IMR-90 (cell line): ENCODE results near the gene CEP95. TPM values are rescaled to one million over a fixed set of nuclear protein-coding genes. Genes with fewer than 3 reads are reported as not detected.

Experiments
- ATAC-seq: fragments of 200-7000 bp; cut with Tn5 transposase; 2 replicates; pipeline ENCODE4 v1.9.1; 2020; ENCODE audit warnings: low read depth, mild to moderate bottlenecking, moderate library complexity
- BruUV-seq: library from RNA; stranded (reverse); fragments of 400-500 nt; replicated peaks from 2 replicates; lab custom pipeline; 2021; lab: Mats Ljungman, UMichigan
- CTCF ChIA-PET: fragments of 300-600 bp; formaldehyde crosslinking; extraction: SDS; loops from one replicate; lab custom pipeline; 2021; ENCODE audit warnings: antibody characterized with exemption; lab: Yijun Ruan, JAX
- POLR2A ChIA-PET: fragments of 300-600 bp; sonication (Branson Sonifier 250); formaldehyde crosslinking; loops from one replicate; lab custom pipeline; 2022; ENCODE audit warnings: antibody characterized with exemption; ENCODE audit not compliant: unreplicated experiment; lab: Charles Lee
- DNase-seq: peaks from one replicate; pipeline ENCODE4 v3.0.0; 2013
- H2AFZ ChIP-seq: replicated peaks from 2 replicates; pipeline ENCODE3; 2013; ENCODE audit warnings: low read length, mild to moderate bottlenecking; ENCODE audit not compliant: poor library complexity
- H2AK5ac ChIP-seq: 2 replicates; pipeline ENCODE4 v1.6.1; 2013; ENCODE audit warnings: low read depth, low read length, inconsistent platforms
- H2AK9ac ChIP-seq: replicated peaks from 2 replicates; pipeline ENCODE3; 2013; ENCODE audit warnings: mild to moderate bottlenecking, low read depth, low read length, moderate library complexity; ENCODE audit not compliant: poor library complexity
- H2BK120ac ChIP-seq: 2 replicates; pipeline ENCODE4 v1.6.1; 2013; ENCODE audit warnings: low read depth, low read length, inconsistent platforms
- H2BK15ac ChIP-seq: 3 replicates; pipeline ENCODE4 v1.6.1; 2013; ENCODE audit warnings: low read depth, low read length, inconsistent platforms
- H2BK20ac ChIP-seq: 2 replicates; pipeline ENCODE4 v1.6.1; 2013; ENCODE audit warnings: low read depth, mild to moderate bottlenecking, inconsistent platforms, low read length, moderate library complexity
- H2BK5ac ChIP-seq: 2 replicates; pipeline ENCODE4 v1.6.1; 2013; ENCODE audit warnings: mild to moderate bottlenecking, low read depth, low read length, inconsistent platforms; ENCODE audit not compliant: poor library complexity, severe bottlenecking
- H3K14ac ChIP-seq: replicated peaks from 2 replicates; pipeline ENCODE4 v1.6.1; 2013; ENCODE audit warnings: low read depth, low read length, inconsistent platforms
- H3K18ac ChIP-seq: 2 replicates; pipeline ENCODE4 v1.6.1; 2013; ENCODE audit warnings: low read depth, low read length, control low read depth
- H3K23ac ChIP-seq: 2 replicates; pipeline ENCODE4 v1.6.1; 2013; ENCODE audit warnings: low read depth, low read length, inconsistent platforms
- H3K27ac ChIP-seq: 2 replicates; pipeline ENCODE4 v1.5.1; 2013; ENCODE audit warnings: mild to moderate bottlenecking, control low read depth, low read length; ENCODE audit not compliant: insufficient read depth
- H3K27me3 ChIP-seq: 2 replicates; pipeline ENCODE4 v1.6.1; 2013; ENCODE audit warnings: low read length; ENCODE audit not compliant: control insufficient read depth, insufficient read depth
- H3K36me3 ChIP-seq: 2 replicates; pipeline ENCODE4 v1.6.1; 2013; ENCODE audit warnings: low read length, mixed read lengths; ENCODE audit not compliant: control insufficient read depth, insufficient read depth
- H3K4ac ChIP-seq: 2 replicates; pipeline ENCODE4 v1.6.1; 2013; ENCODE audit warnings: low read depth, low read length, inconsistent platforms
- H3K4me1 ChIP-seq: 2 replicates; pipeline ENCODE4 v1.6.1; 2013; ENCODE audit warnings: low read length, mixed read lengths; ENCODE audit not compliant: control insufficient read depth, insufficient read depth
- H3K4me2 ChIP-seq: 2 replicates; pipeline ENCODE4 v1.6.1; 2013; ENCODE audit warnings: low read depth, mild to moderate bottlenecking, control low read depth, low read length, moderate library complexity
- H3K4me3 ChIP-seq: 2 replicates; pipeline ENCODE4 v1.5.1; 2013; ENCODE audit warnings: low read depth, mild to moderate bottlenecking, control low read depth, low read length, moderate library complexity; ENCODE audit not compliant: insufficient read depth
- H3K56ac ChIP-seq: 2 replicates; pipeline ENCODE4 v1.6.1; 2013; ENCODE audit warnings: low read length, inconsistent platforms; ENCODE audit not compliant: insufficient read depth; ENCODE audit errors: extremely low read depth
- H3K79me1 ChIP-seq, 2 experiments: 2 replicates each; pipeline ENCODE4 v1.6.1; 2013; ENCODE audit warnings: low read length in 2 of 2, inconsistent platforms in 1 of 2, low read depth in 1 of 2
- H3K9ac ChIP-seq: 2 replicates; pipeline ENCODE4 v1.6.1; 2013; ENCODE audit warnings: low read depth, low read length, control low read depth
- H3K9me1 ChIP-seq: 2 replicates; pipeline ENCODE4 v1.6.1; 2013; ENCODE audit warnings: low read length, inconsistent platforms; ENCODE audit not compliant: insufficient read depth
- H3K9me3 ChIP-seq: 2 replicates; pipeline ENCODE4 v1.6.1; 2013; ENCODE audit warnings: low read length; ENCODE audit not compliant: control insufficient read depth, insufficient read depth
- H4K20me1 ChIP-seq: 2 replicates; pipeline ENCODE4 v1.6.1; 2013; ENCODE audit warnings: low read length, inconsistent platforms; ENCODE audit not compliant: insufficient read depth
- H4K5ac ChIP-seq: 2 replicates; pipeline ENCODE4 v1.6.1; 2013; ENCODE audit warnings: mild to moderate bottlenecking, low read depth, low read length, control low read depth
- H4K8ac ChIP-seq, 2 experiments: 2 replicates each; pipeline ENCODE4 v1.6.1; 2013; ENCODE audit warnings: low read depth in 2 of 2, low read length in 2 of 2, control low read depth in 1 of 2, inconsistent platforms in 1 of 2
- H4K91ac ChIP-seq: 2 replicates; pipeline ENCODE4 v1.6.1; 2013; ENCODE audit warnings: low read depth, low read length, inconsistent platforms; ENCODE audit not compliant: insufficient read depth
- CEBPB ChIP-seq: IDR thresholded peaks from 2 replicates; pipeline ENCODE4 v1.6.1; 2012; ENCODE audit warnings: low read depth, low read length, improper control_type of control experiment
- CHD1 ChIP-seq: IDR thresholded peaks from 2 replicates; pipeline ENCODE4 v1.6.1; 2012; ENCODE audit warnings: low read depth, low read length, improper control_type of control experiment
- MXI1 ChIP-seq: IDR thresholded peaks from 2 replicates; pipeline ENCODE4 v1.6.1; 2012; ENCODE audit warnings: low read depth, mild to moderate bottlenecking, low read length, moderate library complexity, borderline replicate concordance
- NFE2L2 ChIP-seq: fragments of 150-350 bp; IDR thresholded peaks from 2 replicates; pipeline ENCODE4 v1.6.1; 2016; ENCODE audit warnings: low read depth, mild to moderate bottlenecking, low read length
- POLR2A ChIP-seq: IDR thresholded peaks from 2 replicates; pipeline ENCODE4 v1.6.1; 2012; ENCODE audit warnings: mild to moderate bottlenecking, low read depth, low read length
- WGBS, 2 experiments: methylation state at CpG; one replicate each; pipeline versions ENCODE4 v1.1.5 to v1.1.7; 2013; ENCODE audit warnings: missing lambda C conversion rate in 2 of 2; ENCODE audit not compliant: insufficient read length in 1 of 2; ENCODE audit errors: extremely low coverage in 2 of 2; 5-methylcytosine and 5-hydroxymethylcytosine counted together
- dilution Hi-C: fragments of 300-500 bp; cut with HindIII; formaldehyde crosslinking; loops from one replicate; pipeline ENCODE4 v1.14.3; 2018; ENCODE audit warnings: low sequenced_read_pairs; ENCODE audit not compliant: unreplicated experiment
- in situ Hi-C: fragments of 300-500 bp; cut with MboI; formaldehyde crosslinking; loops from 3 replicates; pipeline ENCODE4 v1.14.3; 2019; ENCODE audit warnings: low sequenced_read_pairs, inconsistent platforms, mixed read lengths
- intact Hi-C: fragments of 100-400 bp; cut with micrococcal nuclease; formaldehyde crosslinking; loops from 2 replicates; pipeline ENCODE4 v1.10.0; 2022
- polyA plus RNA-seq, 3 experiments: library from polyadenylated mRNA; depleted of rRNA; stranded (reverse); fragments of >200 nt; gene quantifications; 2 replicates each; pipeline ENCODE4 v1.2.3, GENCODE V29; 2012; ENCODE audit warnings: low replicate concordance in 1 of 3
- total RNA-seq: library from RNA; depleted of rRNA; stranded (reverse); fragments of >200 nt; gene quantifications from 2 replicates; pipeline ENCODE4 v1.2.3, GENCODE V29; 2012
- TF ChIP-seq, protein P1 (sequence below): conservative IDR thresholded peaks from 2 replicates; pipeline ENCODE4 v1.5.1; 2012; ENCODE audit warnings: mild to moderate bottlenecking, low read depth, low read length, improper control_type of control experiment

CEP95 gene
- total and polyA plus RNA-seq, 2 of the 4 experiments (the other 2 are of a cell fraction), result 6.1 to 13.6 TPM

DNA sequence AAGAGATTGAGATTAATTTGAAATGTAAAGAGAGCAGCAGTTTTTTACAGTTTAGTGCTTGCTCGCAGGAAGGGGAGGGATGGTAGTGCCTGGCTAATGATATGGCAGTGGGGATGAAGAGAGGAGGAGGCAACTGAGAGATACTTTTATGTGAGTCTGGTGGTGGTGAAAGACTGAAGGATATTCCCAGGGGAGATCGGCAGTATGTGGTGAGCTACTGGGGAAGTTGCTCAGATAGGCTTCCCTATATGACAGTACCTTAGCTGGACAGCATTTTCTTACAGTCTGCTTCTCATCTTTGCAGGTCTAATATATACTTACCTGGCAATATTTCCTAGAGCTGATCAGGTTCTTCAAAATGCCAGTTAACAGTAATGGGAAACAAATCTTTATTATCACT is 8.6 kb downstream of the CEP95 start:
- no TSS peak for BruUV-seq
- H3K4me2 ChIP-seq, result no peak overlapping the region
- no peaks in the 10 kb centered on the region for H3K4me1 ChIP-seq
- ChIA-PET POLR2A (interaction anchor here (1.3 kb wide), 1 partner anchor 10 kb away, joined by 3 read pairs; no protein-coding TSS in a partner anchor), CTCF (no interaction called here)
- H3K27me3 ChIP-seq, result no peaks in the 10 kb centered on the region
- peaks cover 19 to 27% of the 10 kb centered on the region in 2 experiments for H3K79me1 ChIP-seq
- no peak overlapping the region for H4K91ac ChIP-seq
- H2BK120ac ChIP-seq, result no peak overlapping the region
- no peak overlapping the region for H3K4ac ChIP-seq
- no peaks in the 10 kb centered on the region for H3K9me1 ChIP-seq
- H3K23ac ChIP-seq, result no peak overlapping the region
- H4K5ac ChIP-seq, result no peak overlapping the region
- no peak overlapping the region for H2AK5ac ChIP-seq
- H2AK9ac ChIP-seq, result no peak overlapping the region
- no peak overlapping the region for H3K27ac ChIP-seq
- H3K4me3 ChIP-seq, result no peak overlapping the region
- H2AFZ ChIP-seq, result no peak overlapping the region
- H4K8ac ChIP-seq, result no peak overlapping the region
- peaks cover 3% of the 10 kb centered on the region; the same call in 1 of the 2 replicates for H4K20me1 ChIP-seq
- TF ChIP-seq CEBPB, result no peak
- TF ChIP-seq NFE2L2, result no peak
- no peak for TF ChIP-seq CHD1
- TF ChIP-seq POLR2A, result no peak
- no peak for TF ChIP-seq MXI1
- TF ChIP-seq, protein P1, sequence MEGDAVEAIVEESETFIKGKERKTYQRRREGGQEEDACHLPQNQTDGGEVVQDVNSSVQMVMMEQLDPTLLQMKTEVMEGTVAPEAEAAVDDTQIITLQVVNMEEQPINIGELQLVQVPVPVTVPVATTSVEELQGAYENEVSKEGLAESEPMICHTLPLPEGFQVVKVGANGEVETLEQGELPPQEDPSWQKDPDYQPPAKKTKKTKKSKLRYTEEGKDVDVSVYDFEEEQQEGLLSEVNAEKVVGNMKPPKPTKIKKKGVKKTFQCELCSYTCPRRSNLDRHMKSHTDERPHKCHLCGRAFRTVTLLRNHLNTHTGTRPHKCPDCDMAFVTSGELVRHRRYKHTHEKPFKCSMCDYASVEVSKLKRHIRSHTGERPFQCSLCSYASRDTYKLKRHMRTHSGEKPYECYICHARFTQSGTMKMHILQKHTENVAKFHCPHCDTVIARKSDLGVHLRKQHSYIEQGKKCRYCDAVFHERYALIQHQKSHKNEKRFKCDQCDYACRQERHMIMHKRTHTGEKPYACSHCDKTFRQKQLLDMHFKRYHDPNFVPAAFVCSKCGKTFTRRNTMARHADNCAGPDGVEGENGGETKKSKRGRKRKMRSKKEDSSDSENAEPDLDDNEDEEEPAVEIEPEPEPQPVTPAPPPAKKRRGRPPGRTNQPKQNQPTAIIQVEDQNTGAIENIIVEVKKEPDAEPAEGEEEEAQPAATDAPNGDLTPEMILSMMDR, result no peak
- in situ Hi-C loops, result no loop called here
- ATAC-seq (no peak), DNase-seq (no peak)
- WGBS, 2 experiments, result 80% methylated on average over 1 of the region's 2 CpGs; no CpG with 5 or more reads in 1 of the 2 experiments
- no peak overlapping the region for H3K56ac ChIP-seq
- intact Hi-C loops, result no loop called here
- H2BK20ac ChIP-seq, result no peak overlapping the region
- H3K18ac ChIP-seq, result no peak overlapping the region
- H2BK15ac ChIP-seq, result no peak overlapping the region
- peaks cover 32% of the 10 kb centered on the region for H3K36me3 ChIP-seq
- no peaks in the 10 kb centered on the region for H3K9me3 ChIP-seq
- no peak overlapping the region for H3K9ac ChIP-seq
- H3K14ac ChIP-seq, result no peak overlapping the region
- dilution Hi-C loops, result no loop called here
- no peak overlapping the region for H2BK5ac ChIP-seq
